GM12872 (cell line): ENCODE measurements around the gene CDH1.

ENCODE experiments used
- TF ChIP-seq, protein P1 (sequence below): IDR thresholded peaks from 3 replicates; pipeline ENCODE4 v1.5.1; 2011; ENCODE audit warnings: low read depth, mild to moderate bottlenecking, low read length, moderate library complexity; ENCODE audit not compliant: insufficient read depth

CDH1 gene

GRCh38 chr16:68704232-68704867 lies 32.7 kb upstream of the CDH1 start:
- TF ChIP-seq, protein P1, sequence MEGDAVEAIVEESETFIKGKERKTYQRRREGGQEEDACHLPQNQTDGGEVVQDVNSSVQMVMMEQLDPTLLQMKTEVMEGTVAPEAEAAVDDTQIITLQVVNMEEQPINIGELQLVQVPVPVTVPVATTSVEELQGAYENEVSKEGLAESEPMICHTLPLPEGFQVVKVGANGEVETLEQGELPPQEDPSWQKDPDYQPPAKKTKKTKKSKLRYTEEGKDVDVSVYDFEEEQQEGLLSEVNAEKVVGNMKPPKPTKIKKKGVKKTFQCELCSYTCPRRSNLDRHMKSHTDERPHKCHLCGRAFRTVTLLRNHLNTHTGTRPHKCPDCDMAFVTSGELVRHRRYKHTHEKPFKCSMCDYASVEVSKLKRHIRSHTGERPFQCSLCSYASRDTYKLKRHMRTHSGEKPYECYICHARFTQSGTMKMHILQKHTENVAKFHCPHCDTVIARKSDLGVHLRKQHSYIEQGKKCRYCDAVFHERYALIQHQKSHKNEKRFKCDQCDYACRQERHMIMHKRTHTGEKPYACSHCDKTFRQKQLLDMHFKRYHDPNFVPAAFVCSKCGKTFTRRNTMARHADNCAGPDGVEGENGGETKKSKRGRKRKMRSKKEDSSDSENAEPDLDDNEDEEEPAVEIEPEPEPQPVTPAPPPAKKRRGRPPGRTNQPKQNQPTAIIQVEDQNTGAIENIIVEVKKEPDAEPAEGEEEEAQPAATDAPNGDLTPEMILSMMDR: peak; percentile 88

GRCh38 chr16:68707340-68708152 lies 29.5 kb upstream of the CDH1 start:
- TF ChIP-seq, protein P1: no peak

- TF ChIP-seq, protein P1: no peak
Measured at GRCh38 chr16:68710211-68710610, 26.9 kb upstream of the CDH1 start.

DNA sequence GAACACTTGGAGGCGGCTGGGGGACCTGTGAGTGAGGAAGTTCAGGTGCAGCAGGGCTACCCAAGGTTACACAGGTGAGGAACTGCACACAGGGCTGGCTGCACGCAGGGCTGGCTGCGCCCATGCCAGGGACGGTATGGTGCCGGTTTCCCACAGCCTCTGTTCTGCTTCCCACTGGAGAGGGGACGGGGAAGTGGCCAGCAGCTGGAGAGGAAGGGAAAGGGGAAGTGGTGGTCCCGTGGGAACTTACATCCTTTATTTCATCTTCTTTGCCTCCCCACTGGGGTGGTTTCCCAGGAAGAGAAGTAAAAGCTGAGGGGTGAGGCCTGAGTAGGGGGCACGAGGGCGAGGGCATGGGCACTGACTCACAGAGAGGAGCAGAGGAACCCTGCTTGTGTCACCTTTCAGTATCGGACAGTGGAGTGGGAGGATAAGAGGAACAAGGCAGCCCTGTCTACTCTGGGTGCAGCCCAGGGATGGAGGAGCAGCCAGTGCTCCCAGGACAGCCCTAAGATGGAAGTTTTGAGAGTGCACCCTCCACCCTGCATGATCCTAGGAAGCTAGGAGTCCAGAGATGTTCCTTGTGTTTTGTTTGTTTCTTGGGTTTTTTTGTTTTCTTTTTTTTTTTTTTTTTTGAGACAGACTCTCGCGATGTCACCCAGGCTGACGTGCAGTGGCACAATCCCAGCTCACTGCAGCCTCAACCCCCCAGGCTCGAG lies 25.5 kb upstream of the CDH1 start:
- TF ChIP-seq, protein P1: no peak

- TF ChIP-seq, protein P1: no peak
Measured at GRCh38 chr16:68713361-68713760, 23.7 kb upstream of the CDH1 start.

DNA sequence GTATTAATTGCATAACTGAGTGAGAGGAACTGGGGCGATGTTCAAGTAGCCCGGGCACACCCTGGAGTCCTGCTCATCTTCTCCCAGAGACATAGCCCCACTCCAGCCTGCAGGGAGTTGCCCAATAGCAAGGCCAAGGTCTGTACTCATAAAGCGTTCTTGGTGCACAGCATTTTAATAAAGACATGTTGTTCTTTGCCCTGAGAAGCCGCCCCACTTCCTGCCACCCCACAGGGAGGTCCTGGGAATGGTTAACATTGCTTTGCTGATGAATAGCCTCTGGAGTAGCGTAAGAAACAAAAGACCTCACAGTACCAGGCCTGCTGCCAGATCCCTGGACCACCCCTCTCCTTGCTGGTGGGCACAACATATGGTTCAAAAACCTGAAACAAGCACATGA lies 21.6 kb upstream of the CDH1 start:
- TF ChIP-seq, protein P1: no peak

DNA sequence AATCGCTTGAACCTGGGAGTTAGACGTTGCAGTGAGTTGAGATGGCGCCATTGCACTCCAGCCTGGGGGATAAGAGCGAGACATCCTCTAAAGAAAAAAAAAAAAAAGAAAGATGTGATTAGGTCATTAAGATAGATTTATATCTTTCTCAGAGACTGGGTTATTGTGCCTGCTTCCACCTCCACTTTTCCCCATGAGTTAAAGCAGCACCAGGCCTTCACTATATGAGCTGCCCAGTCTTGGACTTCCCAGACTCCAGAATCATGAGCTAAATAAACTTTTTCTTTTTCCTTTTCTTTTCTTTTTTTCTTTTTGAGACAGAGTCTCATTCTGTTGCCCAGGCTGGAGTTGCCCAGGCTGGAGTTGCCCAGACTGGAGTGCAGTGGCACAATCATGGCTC lies 19.4 kb upstream of the CDH1 start:
- TF ChIP-seq, protein P1: no peak
